Measurements from ENCODE around the gene DMAC2.

DNA sequence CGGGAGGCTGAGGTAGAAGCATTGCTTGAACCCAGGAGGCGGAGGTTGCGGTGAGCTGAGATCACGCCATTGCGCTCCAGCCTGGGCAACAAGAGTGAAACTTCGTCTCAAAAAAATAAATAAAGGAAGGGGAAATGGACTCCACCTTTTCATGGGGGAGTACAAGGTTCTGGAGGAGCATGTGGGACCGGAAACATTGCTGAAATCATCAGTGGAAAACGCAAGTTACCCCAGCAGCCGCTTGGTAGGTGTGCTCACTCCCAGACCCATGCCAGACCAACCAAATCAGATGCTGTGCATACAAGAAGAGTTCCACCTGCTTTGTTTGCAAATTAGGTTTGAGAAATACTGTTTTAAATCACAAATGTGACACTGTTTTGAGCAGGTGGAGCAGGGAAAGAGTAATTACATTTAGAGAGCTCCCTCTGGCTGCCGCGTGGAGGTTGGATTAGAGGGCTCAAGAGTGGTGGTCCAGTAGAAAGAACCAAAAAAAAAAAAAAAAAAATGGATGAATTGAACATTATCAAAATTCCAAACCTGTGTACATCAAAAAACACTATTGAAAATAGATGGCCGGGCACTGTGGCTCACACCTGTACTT is 8.1 kb upstream of the DMAC2 start:
- no peak for TF ChIP-seq POLR2A (IDR thresholded peaks at IDR 0.05; ENCODE audit: low read length)
- TF ChIP-seq GATA1 (IDR thresholded peaks at IDR 0.05; ENCODE audit: low read depth, low read length) = no peak
